Stomach (tissue), 9 donors: Measurements from ENCODE around the gene HSFX3. TPM values are rescaled to one million over a fixed set of nuclear protein-coding genes. Genes with fewer than 3 reads are reported as not detected.
"Not testable (repeated sequence)": the region's sequence is repeated elsewhere in the genome, so short reads cannot be mapped to it uniquely, and the experiment has no call there.

Source experiments
- DNase-seq, 2 donors: peaks; one replicate each; pipeline versions ENCODE4 v3.0.0 to v3.0.0-alpha.2; 2013 to 2019
- H3K27ac ChIP-seq, 5 donors: fragments of 200-600 bp in 4 of 5; sonication (generic) in 4 of 5; one replicate each; pipeline ENCODE4 v1.5.1; 2013 to 2019; ENCODE audit warnings: mild to moderate bottlenecking in 1 of 5, moderate library complexity in 1 of 5
- H3K27me3 ChIP-seq, 3 donors: fragments of 200-600 bp; sonication (generic); one replicate each; pipeline ENCODE4 v1.5.1; 2017 to 2019; ENCODE audit warnings: mixed run types in 1 of 3
- H3K36me3 ChIP-seq, 4 donors: fragments of 200-600 bp; sonication (generic); 1 replicate in 3 of 4; 2 replicates in 1 of 4; pipeline ENCODE4 v1.5.1; 2016 to 2019
- H3K4me1 ChIP-seq, 4 donors: fragments of 200-600 bp; sonication (generic); one replicate each; pipeline ENCODE4 v1.5.1; 2016 to 2019
- H3K4me3 ChIP-seq, 4 donors: fragments of 200-600 bp; sonication (generic) in 3 of 4; one replicate each; pipeline ENCODE4 v1.5.1; 2016 to 2019; ENCODE audit warnings: mild to moderate bottlenecking in 1 of 4
- H3K9me3 ChIP-seq, 4 donors: fragments of 200-600 bp; sonication (generic); one replicate each; pipeline ENCODE4 v1.5.1; 2016 to 2019
- EP300 ChIP-seq: sonication (generic); formaldehyde crosslinking; IDR thresholded peaks from one replicate; pipeline ENCODE4 v1.6.1; 2017; ENCODE audit warnings: antibody characterized with exemption
- POLR2A ChIP-seq, 4 donors: fragments of 450-650 bp; IDR thresholded peaks; one replicate each; pipeline ENCODE4 v1.6.1; 2016; ENCODE audit warnings: antibody characterized with exemption in 4 of 4, control low read depth in 2 of 4, mild to moderate bottlenecking in 1 of 4, moderate library complexity in 1 of 4
- POLR2AphosphoS5 ChIP-seq, 3 donors: sonication (generic); formaldehyde crosslinking; IDR thresholded peaks; one replicate each; pipeline ENCODE4 v1.6.1; 2016; ENCODE audit warnings: antibody characterized with exemption in 3 of 3
- WGBS, 5 donors: extraction: QIAGEN DNeasy Blood & Tissue Kit in 3 of 5; methylation state at CpG; one replicate each; pipeline versions ENCODE4 v1.1.5 to v1.1.7; 2013 to 2018; 5-methylcytosine and 5-hydroxymethylcytosine counted together
- intact Hi-C: fragments of 100-400 bp; cut with DNase I; formaldehyde crosslinking; loops from one replicate; pipeline ENCODE4 v1.15.1; 2023; ENCODE audit warnings: low total_unique reads
- polyA plus RNA-seq, 3 donors: library from polyadenylated mRNA; stranded (reverse); fragments of 200-250 nt; gene quantifications; one replicate each; pipeline ENCODE4 v1.2.3, GENCODE V29; 2013
- total RNA-seq, 5 donors: library from RNA; depleted of rRNA; stranded (reverse); fragments of >200 nt; gene quantifications; one replicate each; pipeline versions ENCODE4 v1.1.0 to v1.2.3, GENCODE V29; 2014 to 2016
- TF ChIP-seq, protein P1 (sequence below), 7 experiments: fragments of 450-650 bp in 4 of 7; fragments of 200-600 bp in 3 of 7; sonication (generic) in 3 of 7; IDR thresholded peaks; one replicate each; pipeline ENCODE4 v1.5.1; 2016 to 2019; ENCODE audit warnings: antibody characterized with exemption in 7 of 7, control low read depth in 2 of 7, mild to moderate bottlenecking in 1 of 7
- donor health status: healthy with polysubstance abuse.
- donor health status: Bipolar disorder and iron deficiency.
- donor health status: healthy.

The HSFX3 gene
- total and polyA plus RNA-seq, 8 donors = 0.72 TPM; not detected in 7

DNA sequence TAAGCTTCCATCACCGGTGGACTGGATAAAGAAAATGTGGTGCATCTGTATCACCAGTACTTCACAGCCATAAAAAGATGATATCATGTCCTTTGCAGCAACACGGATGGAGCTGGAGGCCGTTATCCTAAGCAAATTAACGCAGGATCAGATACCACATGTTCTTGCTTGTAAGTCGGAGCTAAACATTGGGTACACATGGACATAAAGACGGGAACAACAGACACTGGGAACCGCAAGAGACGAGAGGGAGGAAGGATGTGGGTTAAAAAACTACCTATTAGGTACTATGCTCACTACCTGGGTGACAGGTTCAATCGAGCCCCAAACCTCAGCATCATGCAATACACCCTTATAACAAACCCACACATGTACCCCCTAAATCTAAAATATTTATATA is 28.3 kb downstream of the HSFX3 start:
- Histone ChIP-seq H3K27me3 (no peaks in the 10 kb centered on the region), H3K36me3 (no peaks in the 10 kb centered on the region), H3K4me1 (peaks cover 0 to 11% (median 3%) of the 10 kb centered on the region in 4 donors), H3K9me3 (no peaks in the 10 kb centered on the region), H3K4me3 (no peak overlapping the region), H3K27ac (no peak overlapping the region)
- 33 to 70% (median 58%) methylated on average over 5 to 9 of the region's 9 CpGs for WGBS, 5 donors
- no peak for DNase-seq
- intact Hi-C loops = no loop called here
- TF ChIP-seq POLR2AphosphoS5 (IDR thresholded peaks at IDR 0.05) (no peak), POLR2A (IDR thresholded peaks at IDR 0.05) (no peak), EP300 (no peak)
- TF ChIP-seq, protein P1, sequence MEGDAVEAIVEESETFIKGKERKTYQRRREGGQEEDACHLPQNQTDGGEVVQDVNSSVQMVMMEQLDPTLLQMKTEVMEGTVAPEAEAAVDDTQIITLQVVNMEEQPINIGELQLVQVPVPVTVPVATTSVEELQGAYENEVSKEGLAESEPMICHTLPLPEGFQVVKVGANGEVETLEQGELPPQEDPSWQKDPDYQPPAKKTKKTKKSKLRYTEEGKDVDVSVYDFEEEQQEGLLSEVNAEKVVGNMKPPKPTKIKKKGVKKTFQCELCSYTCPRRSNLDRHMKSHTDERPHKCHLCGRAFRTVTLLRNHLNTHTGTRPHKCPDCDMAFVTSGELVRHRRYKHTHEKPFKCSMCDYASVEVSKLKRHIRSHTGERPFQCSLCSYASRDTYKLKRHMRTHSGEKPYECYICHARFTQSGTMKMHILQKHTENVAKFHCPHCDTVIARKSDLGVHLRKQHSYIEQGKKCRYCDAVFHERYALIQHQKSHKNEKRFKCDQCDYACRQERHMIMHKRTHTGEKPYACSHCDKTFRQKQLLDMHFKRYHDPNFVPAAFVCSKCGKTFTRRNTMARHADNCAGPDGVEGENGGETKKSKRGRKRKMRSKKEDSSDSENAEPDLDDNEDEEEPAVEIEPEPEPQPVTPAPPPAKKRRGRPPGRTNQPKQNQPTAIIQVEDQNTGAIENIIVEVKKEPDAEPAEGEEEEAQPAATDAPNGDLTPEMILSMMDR (IDR thresholded peaks at IDR 0.05) = no peak

DNA sequence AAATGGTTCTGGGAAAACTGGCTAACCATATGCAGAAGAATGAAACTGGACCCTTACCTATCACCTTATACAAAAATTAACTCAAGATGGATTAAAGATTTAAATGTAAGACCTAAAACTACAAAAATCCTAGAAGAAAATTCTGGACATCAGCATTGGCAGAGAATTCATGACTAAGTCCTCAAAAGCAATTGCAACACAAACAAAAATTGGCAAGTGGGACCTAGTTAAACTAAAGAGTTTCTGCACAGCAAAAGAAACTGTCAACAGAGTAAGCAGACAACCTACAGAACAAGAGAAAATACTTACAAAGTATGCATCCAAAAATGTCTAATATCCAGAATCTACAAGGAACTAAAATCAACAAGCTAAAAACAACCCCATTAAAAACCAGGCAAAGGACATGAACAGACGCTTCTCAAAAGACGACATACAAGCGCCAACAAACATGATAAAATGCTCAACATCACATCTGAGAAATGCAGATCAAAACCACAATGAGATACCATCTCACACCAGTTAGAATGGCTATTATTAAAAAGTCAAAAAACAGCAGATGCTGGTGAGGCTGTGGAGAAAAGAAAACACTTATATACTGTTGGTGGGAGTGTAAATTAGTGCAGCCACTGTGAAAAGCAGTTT is 29.0 kb downstream of the HSFX3 start:
- DNase-seq, H3K27ac ChIP-seq, H3K9me3 ChIP-seq, H3K4me3 ChIP-seq, H3K4me1 ChIP-seq, H3K27me3 ChIP-seq, intact Hi-C loops, H3K36me3 ChIP-seq: not testable (repeated sequence)
- WGBS, 5 donors = 53 to 74% (median 65%) methylated on average over 3 of the region's 3 CpGs

DNA sequence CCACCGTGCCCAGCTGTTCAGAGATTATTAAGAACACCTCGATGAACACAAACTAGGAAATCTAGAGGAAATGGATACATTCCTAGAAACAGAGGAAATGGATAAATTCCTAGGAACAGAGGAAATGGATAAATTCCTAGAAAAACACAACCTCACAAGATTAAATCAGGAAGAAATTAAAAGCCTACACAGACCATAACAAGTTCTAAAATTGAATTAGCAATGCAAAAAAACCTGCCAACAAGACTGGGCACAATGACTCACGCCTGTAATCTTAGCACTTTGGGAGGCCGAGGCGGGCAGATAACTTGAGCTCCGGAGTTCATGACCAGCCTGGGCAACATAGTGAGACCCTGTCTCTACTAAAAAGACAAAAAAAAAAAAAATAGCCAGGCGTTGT is 31.5 kb downstream of the HSFX3 start:
- intact Hi-C loops = no loop called here
- H3K27me3 ChIP-seq = no peaks in the 10 kb centered on the region
- no peaks in the 10 kb centered on the region for H3K4me1 ChIP-seq
- H3K27ac ChIP-seq = no peak overlapping the region
- H3K9me3 ChIP-seq = no peaks in the 10 kb centered on the region
- DNase-seq = no peak
- TF ChIP-seq, protein P1 (IDR thresholded peaks at IDR 0.05) = no peak
- TF ChIP-seq POLR2A (IDR thresholded peaks at IDR 0.05) = no peak
- no peak for TF ChIP-seq EP300
- TF ChIP-seq POLR2AphosphoS5 (IDR thresholded peaks at IDR 0.05) = no peak
- H3K4me3 ChIP-seq = no peak overlapping the region
- no peaks in the 10 kb centered on the region for H3K36me3 ChIP-seq
- 58 to 79% (median 73%) methylated on average over 4 to 7 of the region's 7 CpGs for WGBS, 5 donors

DNA sequence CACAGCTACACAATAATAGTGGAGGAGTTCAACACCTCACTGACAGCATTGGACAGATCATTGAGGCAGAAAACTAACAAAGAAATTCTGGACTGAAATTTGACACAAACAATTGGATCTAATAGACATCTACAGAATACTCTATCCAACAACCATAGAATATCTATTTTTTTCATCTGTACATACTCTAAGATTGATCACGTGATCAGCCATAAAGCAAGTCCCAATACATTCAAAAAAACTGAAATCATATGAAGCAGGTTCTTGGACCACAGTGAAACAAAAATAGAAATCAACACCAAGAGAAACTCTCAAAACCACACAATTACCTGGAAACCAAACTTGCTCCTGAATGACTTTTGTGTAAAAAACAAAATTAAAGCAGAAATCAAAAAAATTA is 32.4 kb downstream of the HSFX3 start:
- intact Hi-C loops = no loop called here
- Histone ChIP-seq H3K9me3 (no peaks in the 10 kb centered on the region), H3K36me3 (no peaks in the 10 kb centered on the region), H3K4me3 (no peak overlapping the region), H3K27ac (no peak overlapping the region), H3K4me1 (no peaks in the 10 kb centered on the region), H3K27me3 (no peaks in the 10 kb centered on the region)
- TF ChIP-seq EP300 (no peak), POLR2AphosphoS5 (IDR thresholded peaks at IDR 0.05) (no peak), POLR2A (IDR thresholded peaks at IDR 0.05) (no peak)
- TF ChIP-seq, protein P1 (IDR thresholded peaks at IDR 0.05) = no peak
- WGBS, 5 donors = 56 to 100% (median 88%) methylated on average over 1 of the region's 1 CpG
- DNase-seq = no peak

DNA sequence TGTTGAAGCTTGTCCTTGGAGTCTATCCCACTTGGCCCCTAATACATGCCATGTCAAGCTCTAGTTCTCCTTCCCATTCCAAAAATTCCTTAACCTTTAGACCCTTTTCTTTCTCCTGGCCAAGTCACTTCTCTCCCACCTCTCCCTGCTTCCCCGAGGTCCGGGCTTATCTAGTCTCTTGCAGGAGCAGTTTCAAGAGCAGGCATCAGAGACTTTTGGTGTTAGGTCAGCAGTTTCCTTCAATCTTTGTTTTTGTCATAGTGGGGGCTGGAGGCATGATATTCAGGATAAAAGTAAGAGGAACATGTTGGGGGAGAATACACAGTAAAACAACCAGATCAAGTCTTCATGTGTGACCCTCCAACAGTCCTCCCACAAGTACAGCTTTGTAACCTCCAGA is 33.1 kb downstream of the HSFX3 start:
- H3K27ac ChIP-seq = no peak overlapping the region
- no peaks in the 10 kb centered on the region for H3K36me3 ChIP-seq
- no peak for DNase-seq
- intact Hi-C loops = no loop called here
- no peak overlapping the region for H3K4me3 ChIP-seq
- WGBS, 5 donors = 45 to 74% (median 56%) methylated on average over 2 of the region's 2 CpGs
- H3K9me3 ChIP-seq = no peaks in the 10 kb centered on the region
- TF ChIP-seq POLR2AphosphoS5 (IDR thresholded peaks at IDR 0.05) = no peak
- TF ChIP-seq, protein P1 (IDR thresholded peaks at IDR 0.05) = no peak
- no peak for TF ChIP-seq POLR2A (IDR thresholded peaks at IDR 0.05)
- no peak for TF ChIP-seq EP300
- H3K4me1 ChIP-seq = no peaks in the 10 kb centered on the region
- no peaks in the 10 kb centered on the region for H3K27me3 ChIP-seq
